Measurements from ENCODE around the gene ANKRD13A.
"Not testable (repeated sequence)": the region's sequence is repeated elsewhere in the genome, so short reads cannot be mapped to it uniquely, and the experiment has no call there.

The ANKRD13A gene

DNA sequence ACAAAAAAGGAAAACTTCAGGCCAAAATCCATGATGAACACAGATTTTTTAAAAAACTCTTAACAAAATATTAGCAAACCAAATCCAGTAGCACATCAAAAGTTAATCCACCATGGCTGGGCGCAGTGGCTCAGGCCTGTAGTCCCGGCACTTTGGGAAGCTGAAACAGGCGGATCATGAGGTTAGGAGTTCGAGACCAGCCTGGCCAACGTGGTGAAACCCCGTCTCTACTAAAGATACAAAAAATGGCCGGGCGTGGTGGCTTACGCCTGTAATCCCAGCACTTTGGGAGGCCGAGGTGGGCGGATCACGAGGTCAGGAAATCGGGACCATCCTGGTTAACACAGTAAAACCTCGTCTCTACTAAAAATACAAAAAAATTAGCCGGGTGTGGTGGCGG is 13.0 kb upstream of the ANKRD13A start:
- DNase-seq: not testable (repeated sequence)

DNA sequence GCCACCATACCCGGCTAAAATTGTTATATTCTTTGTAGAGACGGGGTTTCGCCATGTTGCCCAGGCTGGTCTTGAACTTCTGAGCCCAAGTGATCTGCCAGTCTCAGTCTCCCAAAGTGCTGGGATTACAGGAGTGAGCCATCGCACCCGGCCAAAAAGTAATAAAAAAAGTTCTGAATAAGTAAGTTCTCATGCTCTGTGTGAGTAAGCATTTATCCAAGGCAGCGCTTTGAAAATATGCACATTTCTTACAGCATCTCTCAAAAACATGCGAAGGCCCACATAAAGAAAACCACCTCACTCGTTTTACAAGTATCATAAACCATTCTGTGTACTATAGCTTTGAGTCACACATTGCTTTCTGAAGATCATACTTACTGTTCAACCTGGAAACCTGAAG is 11.6 kb upstream of the ANKRD13A start:
- no peak for DNase-seq

DNA sequence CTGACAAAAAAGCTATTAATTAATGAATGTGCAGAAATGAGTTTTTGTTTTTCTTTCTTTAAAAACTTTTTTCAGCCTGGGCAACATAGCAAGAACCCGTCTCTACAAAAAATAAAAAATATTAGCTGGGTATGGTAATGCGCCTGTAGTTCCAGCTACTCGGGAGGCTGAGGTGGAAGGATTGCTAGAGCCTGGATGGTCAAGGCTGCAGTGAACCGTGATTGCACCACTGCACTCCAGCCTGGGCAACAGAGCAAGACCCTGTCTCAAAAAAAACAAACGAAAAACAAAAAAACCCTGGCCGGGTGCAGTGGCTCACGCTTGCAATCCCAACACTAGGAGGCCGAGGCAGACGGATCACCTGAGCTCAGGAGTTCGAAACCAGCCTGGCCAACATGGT is 11.0 kb upstream of the ANKRD13A start:
- no peak for DNase-seq

DNA sequence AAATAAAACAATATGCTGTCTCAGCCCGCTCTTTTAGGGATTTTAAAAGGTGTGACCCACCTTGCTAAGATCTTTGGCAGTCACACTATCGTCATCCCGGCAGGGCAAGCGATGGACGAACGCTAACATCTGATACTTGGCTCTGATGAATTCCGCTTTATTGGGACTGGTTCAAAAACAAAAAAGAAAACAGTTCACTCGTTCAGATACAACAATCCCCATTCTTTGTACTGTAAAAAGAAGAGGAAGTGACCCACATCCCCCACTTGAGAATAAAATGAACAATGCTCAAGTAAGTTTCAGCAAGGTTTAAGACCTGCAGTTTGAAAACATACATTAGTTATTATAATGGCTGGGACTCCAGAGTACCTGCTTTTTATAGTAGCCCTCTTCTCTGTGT is 10.3 kb upstream of the ANKRD13A start:
- no peak for DNase-seq

DNA sequence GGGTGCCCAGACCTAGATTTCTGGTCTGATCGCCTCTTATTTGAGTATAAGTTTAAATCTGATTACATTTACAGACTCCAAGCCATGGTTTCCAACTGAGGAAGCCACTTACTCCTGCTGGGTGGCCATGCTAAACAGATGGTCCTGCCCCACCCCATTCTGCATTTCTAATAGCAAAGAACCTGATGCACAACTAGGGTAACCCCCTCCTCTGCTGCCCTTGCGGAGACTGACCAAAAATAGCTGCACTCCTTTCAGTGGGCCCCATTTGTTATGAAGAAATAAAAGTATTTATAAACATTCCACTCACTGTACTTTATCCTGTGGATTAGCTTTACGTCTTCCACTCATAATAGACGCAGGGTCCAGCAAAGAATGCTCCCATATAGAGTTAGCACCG is 9.8 kb upstream of the ANKRD13A start:
- no peak for DNase-seq

GRCh38 chr12:109991586-109991985 is 7.6 kb upstream of the ANKRD13A start:
- no peak for DNase-seq

DNA sequence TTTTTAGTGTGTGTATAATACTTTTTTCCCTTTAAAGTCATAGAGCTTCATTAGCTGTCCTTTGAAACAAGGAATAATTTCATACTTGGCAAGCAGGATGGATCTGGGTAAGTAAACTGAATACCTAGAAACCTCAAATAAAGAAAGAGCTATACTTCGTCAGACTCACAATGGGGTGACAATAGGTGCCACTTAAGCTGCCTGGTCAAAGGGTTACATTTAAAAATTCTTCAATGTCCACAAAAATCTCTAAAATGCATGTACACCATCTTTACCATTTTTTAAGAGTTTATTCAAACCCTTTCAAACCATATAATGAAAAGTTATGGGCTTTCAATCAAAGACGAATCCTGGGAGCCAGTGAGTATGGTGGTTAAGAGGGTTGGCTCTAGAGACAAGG is 6.1 kb upstream of the ANKRD13A start:
- no peak for DNase-seq

DNA sequence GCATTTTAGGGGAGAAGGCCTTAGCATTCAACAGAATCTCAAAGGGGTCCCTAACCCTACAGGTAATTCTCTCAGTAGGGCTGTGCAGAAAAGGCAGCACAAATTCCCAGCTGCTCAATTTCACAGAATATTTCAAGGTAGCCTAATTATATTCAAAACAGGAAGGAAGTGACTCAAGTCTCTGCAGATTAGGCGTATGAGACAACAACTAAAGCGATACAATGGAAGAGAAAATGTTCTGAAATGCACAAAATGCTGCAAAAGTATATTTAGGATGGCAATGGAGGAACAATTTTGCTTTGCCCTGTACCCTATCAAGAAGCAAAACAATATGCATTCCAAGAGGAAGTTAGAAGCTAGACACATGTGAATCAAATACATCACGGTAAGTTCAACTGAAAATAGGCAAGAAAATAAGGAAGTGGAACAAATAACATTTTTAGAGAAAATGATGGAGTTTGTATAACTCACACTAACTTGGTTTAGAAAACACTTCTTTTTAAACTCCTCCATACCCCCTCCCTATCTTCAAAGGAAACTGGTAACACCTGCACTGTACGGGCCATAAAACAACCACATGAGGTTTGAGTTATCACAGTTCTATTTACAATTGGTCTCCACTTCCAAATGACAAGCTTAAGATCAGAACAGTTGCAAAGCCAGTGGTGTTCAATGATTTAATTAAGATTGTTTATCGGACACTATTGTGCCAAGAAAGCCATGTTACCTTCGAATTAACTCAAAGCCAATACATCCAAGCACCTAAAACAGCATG is 4.6 kb upstream of the ANKRD13A start:
- DNase-seq: no peak

DNA sequence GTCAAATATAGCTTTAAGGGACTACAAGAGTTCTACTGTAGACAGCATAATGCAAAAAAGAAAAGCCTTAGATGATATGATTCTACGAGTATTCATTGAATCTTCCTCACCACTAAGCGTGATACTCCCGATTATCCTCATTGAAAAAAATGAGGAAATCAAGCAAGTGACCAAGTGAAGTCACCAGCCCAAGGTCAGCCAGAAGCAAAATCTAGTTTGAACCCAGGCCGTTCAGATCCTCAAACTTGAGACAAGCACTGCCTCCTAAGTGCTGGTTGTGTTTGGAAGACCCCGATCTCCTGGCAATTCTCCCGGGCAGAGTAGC is 3.9 kb upstream of the ANKRD13A start:
- no peak for DNase-seq

DNA sequence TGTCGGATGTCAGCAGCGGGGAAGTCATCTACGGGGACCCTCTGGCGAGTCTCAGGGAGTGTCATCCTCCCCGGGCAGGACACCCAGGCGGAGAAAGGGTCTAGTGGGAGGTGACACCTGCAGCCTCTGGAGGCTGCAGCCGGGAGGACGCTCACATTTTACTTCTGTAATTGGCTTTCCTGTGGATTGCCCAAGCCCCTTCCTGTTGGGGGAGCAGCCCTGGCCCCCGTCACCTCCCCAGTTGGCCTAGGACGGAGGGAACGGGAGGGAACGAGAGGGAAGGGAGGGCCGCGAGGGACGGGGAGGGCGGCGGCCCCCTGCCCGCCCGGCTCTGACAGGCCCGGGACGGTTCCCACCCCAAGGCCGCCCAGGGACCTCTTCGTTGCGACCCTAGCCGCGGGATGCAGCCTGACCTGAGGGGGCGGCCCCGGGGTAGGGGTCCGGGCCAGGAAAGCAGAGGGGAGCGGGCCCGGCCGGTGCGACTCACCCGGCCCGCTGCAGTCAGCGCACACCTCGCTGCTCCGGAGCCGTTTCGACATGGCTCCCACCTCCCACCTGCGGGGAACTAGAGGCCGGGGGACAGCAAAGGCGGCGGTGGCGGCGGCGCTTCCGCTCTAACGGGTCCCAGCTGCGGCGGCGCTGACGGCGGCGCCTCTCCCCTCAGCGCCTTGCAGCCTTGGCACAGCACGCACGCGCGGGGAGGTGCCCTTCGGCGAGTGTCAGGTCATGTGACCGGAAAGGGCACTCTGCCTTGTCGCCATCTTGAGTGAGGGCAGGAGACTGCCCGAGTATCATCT is 3.3 kb upstream of the ANKRD13A start, which contains the start of gene GIT2:
TSS of gene GIT2 (minus strand) at position 683 of the 797 bp plus-strand sequence. CDS start at position 539, 144 bp downstream.
- DNase-seq: peak; percentile 90

DNA sequence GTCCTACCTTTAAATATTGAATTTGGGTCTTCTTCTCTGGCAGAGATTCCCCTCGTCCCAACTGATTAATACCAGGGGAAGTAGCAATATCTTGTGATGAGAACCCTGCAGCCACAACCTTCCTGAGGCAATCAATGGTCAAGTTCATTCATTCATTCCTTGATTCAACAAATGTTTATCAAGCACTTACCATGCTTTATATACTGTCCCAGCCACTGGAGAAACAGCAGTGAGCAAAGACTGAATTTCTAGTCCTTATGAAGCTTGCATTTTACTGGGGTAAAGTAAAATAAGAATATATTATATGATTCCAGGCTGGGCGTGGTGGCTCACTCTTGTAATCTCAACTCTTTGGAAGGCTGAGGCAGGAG is 2.8 kb upstream of the ANKRD13A start:
- no peak for DNase-seq

GRCh38 chr12:109997393-109997792 is 1.8 kb upstream of the ANKRD13A start:
- DNase-seq: no peak

DNA sequence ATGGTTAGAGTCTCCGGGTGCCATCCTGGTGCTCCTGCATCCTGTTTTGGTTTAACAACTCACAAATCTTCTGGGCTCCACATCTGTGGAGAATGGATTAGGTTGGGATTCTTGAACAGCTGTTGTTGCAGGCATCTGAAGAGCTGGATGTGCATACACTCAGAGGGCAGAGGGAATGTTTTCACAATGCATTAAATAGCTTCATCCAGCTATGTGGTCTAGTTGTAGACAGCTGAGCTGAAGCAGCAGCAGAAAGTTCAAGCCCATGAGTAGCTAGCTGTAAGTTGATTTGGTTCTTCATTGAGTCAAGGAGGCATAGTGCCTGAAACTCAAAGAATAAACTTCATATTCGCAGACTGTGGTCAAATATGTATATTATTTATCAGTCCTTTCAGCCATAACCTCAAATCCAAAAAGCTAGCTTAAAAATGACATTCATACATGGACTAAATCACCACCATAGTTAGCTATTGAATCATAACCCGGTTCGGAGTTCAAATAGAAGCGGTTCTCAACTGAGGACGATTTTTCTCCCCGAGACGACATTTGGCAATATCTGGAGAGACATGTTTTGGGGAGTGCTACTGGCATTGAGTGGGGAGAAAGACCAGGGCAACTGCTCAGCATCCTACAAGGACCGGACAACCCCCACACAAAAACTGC is 858 bp upstream of the ANKRD13A start:
- DNase-seq: no peak

DNA sequence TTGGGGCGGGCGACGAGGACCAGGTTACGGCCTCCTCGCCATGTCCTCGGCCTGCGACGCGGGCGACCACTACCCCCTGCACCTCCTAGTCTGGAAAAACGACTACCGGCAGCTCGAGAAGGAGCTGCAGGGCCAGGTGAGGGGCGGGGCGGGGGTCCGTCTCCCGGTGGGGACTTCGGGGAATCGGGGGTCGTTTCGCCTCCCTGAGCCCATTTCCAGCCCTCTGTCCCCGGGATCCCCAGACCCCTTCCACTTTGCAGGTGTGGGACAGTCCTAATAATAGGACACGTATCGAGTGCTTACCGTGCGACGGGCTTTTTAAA is 380 bp downstream of the ANKRD13A start:
- DNase-seq: no peak

- DNase-seq: no peak
Observed at GRCh38 chr12:109999983-110000505, 814 bp downstream of the ANKRD13A start.

DNA sequence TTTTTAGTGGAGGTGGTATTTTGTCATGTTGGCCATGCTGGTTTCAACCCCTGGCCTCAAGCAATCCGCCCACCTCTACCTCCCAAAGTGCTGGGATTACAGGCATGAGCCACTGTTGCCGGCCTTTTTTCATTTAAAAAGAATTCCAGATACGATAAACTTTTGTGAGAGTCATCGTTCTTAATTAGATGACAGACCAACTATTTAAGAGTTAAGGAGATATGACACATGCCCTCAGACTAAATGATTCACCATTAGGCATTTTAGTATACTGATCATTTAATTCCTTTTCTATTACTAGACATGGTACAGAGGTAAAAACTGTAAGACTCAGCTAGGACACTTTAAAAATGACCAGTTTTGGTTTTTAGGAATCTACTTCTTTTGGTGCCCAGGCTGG is 2.4 kb downstream of the ANKRD13A start:
- DNase-seq: no peak

DNA sequence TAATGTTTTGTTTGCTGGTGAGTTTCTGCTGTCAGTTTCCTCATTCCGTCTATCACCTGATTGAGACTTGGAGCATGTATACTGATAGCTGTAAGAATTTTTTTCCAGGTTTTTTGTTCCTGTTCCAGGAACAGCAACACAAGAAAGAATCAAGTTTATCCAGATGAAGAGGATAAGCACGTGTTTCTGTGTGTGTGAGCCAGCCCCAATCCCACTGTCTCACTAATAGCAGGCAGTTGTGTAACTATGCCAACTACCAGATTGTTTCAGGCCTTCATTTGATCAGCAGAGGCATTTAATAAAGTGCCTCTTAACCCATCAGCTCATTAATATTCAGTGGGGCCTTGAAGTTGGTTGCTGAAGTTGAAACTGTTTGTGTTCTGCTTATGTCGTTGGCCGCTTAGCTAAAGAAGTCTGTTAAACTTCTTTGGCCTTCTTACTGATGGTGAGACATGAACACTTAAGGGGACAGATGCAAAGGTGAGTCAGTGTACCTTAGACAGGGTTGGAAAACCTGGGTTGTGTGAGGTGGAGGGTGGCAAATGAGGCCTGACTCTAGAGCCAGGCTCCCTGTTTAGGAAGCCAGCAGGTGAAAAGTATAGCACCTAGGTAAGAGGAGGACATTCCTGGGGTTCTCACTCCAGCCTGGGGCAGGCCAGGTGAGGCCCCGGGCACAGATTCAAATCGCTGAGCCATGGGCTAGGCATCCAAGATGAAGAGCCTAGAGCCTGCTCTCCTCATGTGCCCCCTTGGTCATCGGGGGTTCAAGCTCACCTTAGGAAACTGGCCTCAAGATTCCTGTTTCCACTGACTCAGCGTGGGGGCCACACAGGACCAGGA is 3.7 kb downstream of the ANKRD13A start:
- DNase-seq: no peak

DNA sequence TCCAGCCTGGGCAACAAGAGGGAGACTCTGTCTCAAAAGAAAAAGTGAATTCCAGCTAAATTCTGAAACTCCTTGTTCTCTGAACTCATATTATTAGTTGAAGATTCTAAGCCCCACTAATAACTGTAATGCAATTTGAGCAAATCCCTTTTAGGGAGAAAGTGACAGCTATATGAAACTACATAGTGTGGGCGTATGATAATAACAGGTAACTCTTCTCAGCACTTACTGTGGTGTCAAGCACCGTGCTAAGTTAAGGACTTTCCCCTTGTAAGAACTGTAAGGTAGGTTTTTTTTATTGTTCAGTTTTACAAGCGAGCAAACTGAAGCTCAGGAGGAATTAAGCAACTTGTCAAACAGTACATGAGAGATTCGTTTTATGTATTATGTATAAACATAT is 5.4 kb downstream of the ANKRD13A start:
- DNase-seq: no peak

DNA sequence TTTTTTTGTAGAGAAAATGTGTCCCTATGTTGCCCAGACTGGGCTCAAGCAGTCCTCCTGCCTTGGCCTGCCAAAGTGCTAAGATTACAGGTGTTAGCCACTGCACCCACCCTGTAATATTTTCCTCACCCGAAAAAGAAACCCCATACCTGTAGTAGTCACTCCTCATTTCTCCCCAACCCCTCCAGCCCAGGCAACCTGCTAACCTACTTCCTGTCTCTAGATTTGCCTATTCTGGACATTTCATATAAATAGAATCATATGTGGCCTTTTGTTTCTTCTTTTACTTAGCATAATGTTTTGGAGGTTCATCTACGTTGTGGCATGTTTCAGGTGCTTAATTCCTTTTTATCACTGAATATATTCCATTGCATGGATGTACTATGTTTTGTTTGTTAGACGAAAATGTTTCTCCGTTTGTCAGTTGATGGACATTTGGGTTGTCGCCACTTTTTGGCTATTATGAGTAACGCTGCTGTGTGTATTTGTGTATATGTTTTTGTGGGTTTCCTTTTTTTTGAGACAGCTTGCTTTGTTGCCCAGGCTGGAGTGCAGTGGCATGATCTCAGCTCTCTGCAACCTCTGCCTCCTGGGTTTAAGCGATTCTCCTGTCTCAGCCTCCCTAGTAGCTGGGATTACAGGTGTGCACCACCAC is 6.2 kb downstream of the ANKRD13A start:
- DNase-seq: no peak

DNA sequence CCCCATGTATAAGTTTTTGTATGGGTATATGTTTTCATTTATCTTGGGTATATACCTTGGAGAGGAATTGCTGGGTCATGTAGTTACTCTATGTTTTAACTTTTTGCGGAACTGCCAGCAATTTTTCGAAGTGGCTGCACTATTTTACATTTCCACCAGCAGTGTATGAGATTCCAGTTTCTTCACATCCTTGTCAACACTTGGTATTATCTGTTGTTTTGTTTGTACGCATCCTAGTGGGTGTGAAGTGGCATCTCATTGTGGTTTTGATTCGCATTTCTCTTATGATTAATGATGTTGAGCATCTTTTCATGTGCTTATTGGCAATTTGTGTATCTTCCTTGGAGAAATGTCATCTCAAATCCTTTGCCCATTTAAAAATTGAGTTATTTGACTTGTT is 6.9 kb downstream of the ANKRD13A start:
- DNase-seq: no peak

DNA sequence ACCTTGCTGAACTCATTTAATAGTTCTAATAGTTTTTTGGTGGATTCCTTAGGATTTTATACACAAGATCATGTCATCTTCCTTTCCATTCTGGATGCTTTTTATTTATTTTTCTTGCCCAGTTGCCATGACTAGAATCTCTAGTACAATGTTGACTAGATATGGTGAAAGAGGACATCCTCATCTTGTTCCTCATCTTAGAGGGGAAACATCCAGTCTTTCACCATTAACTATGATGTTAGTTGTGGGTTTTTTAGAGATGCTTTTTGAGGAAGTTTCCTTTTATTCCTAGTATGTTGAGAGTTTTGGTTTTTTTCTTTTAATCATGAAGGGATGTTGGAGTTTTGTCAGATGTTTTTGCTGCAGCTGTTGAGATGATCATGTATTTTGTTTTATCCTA is 8.7 kb downstream of the ANKRD13A start:
- DNase-seq: no peak

- not testable (repeated sequence) for DNase-seq
Observed at GRCh38 chr12:110008681-110009398, 9.6 kb downstream of the ANKRD13A start.

Data from effector CD8-positive, alpha-beta T cell (primary cell).